Lower lobe of right lung (tissue), 2 donors: ENCODE data around the gene ZNRF3. TPM values are rescaled to one million over a fixed set of nuclear protein-coding genes. Genes with fewer than 3 reads are reported as not detected.

Source experiments
- ATAC-seq, 2 donors: fragments of 200-7000 bp; cut with Tn5 transposase; one replicate each; pipeline ENCODE4 v1.9.1; 2020 to 2022; ENCODE audit warnings: mild to moderate bottlenecking in 2 of 2, moderate library complexity in 2 of 2
- DNase-seq: peaks from one replicate; pipeline ENCODE4 v3.0.0-alpha.2; 2020
- H3K27ac ChIP-seq: fragments of 200-600 bp; one replicate; pipeline ENCODE4 v1.8.0; 2022
- H3K27me3 ChIP-seq: fragments of 200-600 bp; one replicate; pipeline ENCODE4 v1.8.0; 2022; ENCODE audit warnings: low read depth
- H3K36me3 ChIP-seq: fragments of 200-600 bp; one replicate; pipeline ENCODE4 v1.8.0; 2022; ENCODE audit warnings: mild to moderate bottlenecking
- H3K4me1 ChIP-seq: fragments of 200-600 bp; one replicate; pipeline ENCODE4 v1.8.0; 2022
- H3K4me3 ChIP-seq: fragments of 200-600 bp; one replicate; pipeline ENCODE4 v1.8.0; 2022; ENCODE audit warnings: mild to moderate bottlenecking
- H3K9me3 ChIP-seq: fragments of 200-600 bp; one replicate; pipeline ENCODE4 v1.8.0; 2022
- CTCF ChIP-seq: fragments of 200-600 bp; IDR thresholded peaks from one replicate; pipeline ENCODE4 v1.8.0; 2022; ENCODE audit warnings: antibody characterized with exemption, mild to moderate bottlenecking
- intact Hi-C: fragments of 100-400 bp; cut with DNase I; formaldehyde crosslinking; loops from one replicate; pipeline ENCODE4 v1.11.0; 2022
- total RNA-seq: library from RNA; stranded (reverse); fragmentation: NEBNext Ultra II Directional; extraction: Animal tissue kit (Norgen Biotek cat#: 25700); gene quantifications from one replicate; pipeline ENCODE4 v1.2.1, GENCODE V29; 2021
- donor health status: DM: no; HTN: yes; CAD: no; lungs with severe emphysema.

ZNRF3 gene
- total RNA-seq, 1 donor from 2014 or later = 11.3 TPM

GRCh38 chr22:28940441-28940840 is 57.1 kb downstream of the ZNRF3 start:
- no peak overlapping the region for H3K4me3 ChIP-seq
- no peaks in the 10 kb centered on the region for H3K36me3 ChIP-seq
- no peak for TF ChIP-seq CTCF
- peaks cover 17% of the 10 kb centered on the region for H3K4me1 ChIP-seq
- ATAC-seq = no peak
- H3K27ac ChIP-seq = no peak overlapping the region
- no peaks in the 10 kb centered on the region for H3K27me3 ChIP-seq
- no peak for DNase-seq
- no peaks in the 10 kb centered on the region for H3K9me3 ChIP-seq
- intact Hi-C loops = no loop called here

GRCh38 chr22:28942333-28942732 is 59.0 kb downstream of the ZNRF3 start:
- Histone ChIP-seq H3K4me3 (no peak overlapping the region), H3K9me3 (peaks cover 3% of the 10 kb centered on the region), H3K27me3 (no peaks in the 10 kb centered on the region), H3K36me3 (no peaks in the 10 kb centered on the region), H3K27ac (no peak overlapping the region), H3K4me1 (peaks cover 16% of the 10 kb centered on the region)
- DNase-seq (no peak), ATAC-seq (no peak)
- TF ChIP-seq CTCF = no peak
- intact Hi-C loops = no loop called here

GRCh38 chr22:28942801-28943500 is 59.6 kb downstream of the ZNRF3 start:
- H3K27ac ChIP-seq = no peak overlapping the region
- no peaks in the 10 kb centered on the region for H3K36me3 ChIP-seq
- H3K4me1 ChIP-seq = peaks cover 16% of the 10 kb centered on the region
- peaks cover 3% of the 10 kb centered on the region for H3K9me3 ChIP-seq
- DNase-seq (no peak), ATAC-seq (peak in 1 of 2 donors; percentile 12)
- no peaks in the 10 kb centered on the region for H3K27me3 ChIP-seq
- TF ChIP-seq CTCF = no peak
- H3K4me3 ChIP-seq = no peak overlapping the region
- intact Hi-C loops = no loop called here

GRCh38 chr22:28943501-28943879 is 60.1 kb downstream of the ZNRF3 start:
- Histone ChIP-seq H3K27me3 (no peaks in the 10 kb centered on the region), H3K4me3 (no peak overlapping the region), H3K36me3 (no peaks in the 10 kb centered on the region), H3K4me1 (peaks cover 16% of the 10 kb centered on the region), H3K27ac (no peak overlapping the region), H3K9me3 (peaks cover 3% of the 10 kb centered on the region)
- DNase-seq = peak; percentile 48
- no peak for TF ChIP-seq CTCF
- peak; percentile 62 for ATAC-seq
- intact Hi-C loops = no loop called here

- peaks cover 3% of the 10 kb centered on the region for H3K9me3 ChIP-seq
- no peak for ATAC-seq
- H3K4me1 ChIP-seq = peaks cover 42% of the 10 kb centered on the region
- DNase-seq = no peak
- H3K27ac ChIP-seq = no peak overlapping the region
- no peaks in the 10 kb centered on the region for H3K27me3 ChIP-seq
- no peak overlapping the region for H3K4me3 ChIP-seq
- no peaks in the 10 kb centered on the region for H3K36me3 ChIP-seq
- no peak for TF ChIP-seq CTCF
- intact Hi-C loops = no loop called here
These were observed 63.8 kb downstream of the ZNRF3 start for GRCh38 chr22:28947125-28947524.
